Ishikawa (cell line): ENCODE results near the gene NDRG4.

Source experiments
- CEBPB ChIP-seq: IDR thresholded peaks from 2 replicates; pipeline ENCODE4 v1.6.1; 2012
- CREB1 ChIP-seq: IDR thresholded peaks from 2 replicates; pipeline ENCODE4 v1.6.1; 2012; ENCODE audit warnings: low read depth
- EGR1 ChIP-seq: IDR thresholded peaks from 2 replicates; pipeline ENCODE4 v1.6.1; 2012
- EP300 ChIP-seq: IDR thresholded peaks from 2 replicates; pipeline ENCODE4 v1.6.1; 2012; ENCODE audit warnings: borderline replicate concordance
- FOXM1 ChIP-seq: IDR thresholded peaks from 2 replicates; pipeline ENCODE4 v1.6.1; 2012; ENCODE audit warnings: low read depth, borderline replicate concordance
- MAX ChIP-seq: IDR thresholded peaks from 2 replicates; pipeline ENCODE4 v1.6.1; 2012
- NFIC ChIP-seq: IDR thresholded peaks from 2 replicates; pipeline ENCODE4 v1.6.1; 2012
- RAD21 ChIP-seq: IDR thresholded peaks from 2 replicates; pipeline ENCODE4 v1.6.1; 2012; ENCODE audit warnings: low read depth
- REST ChIP-seq: IDR thresholded peaks from 2 replicates; pipeline ENCODE4 v1.6.1; 2012; ENCODE audit warnings: low read depth, mild to moderate bottlenecking
- TAF1 ChIP-seq: IDR thresholded peaks from 2 replicates; pipeline ENCODE4 v1.6.1; 2012; ENCODE audit warnings: low read depth, mild to moderate bottlenecking
- TCF12 ChIP-seq: IDR thresholded peaks from 2 replicates; pipeline ENCODE4 v1.6.1; 2012; ENCODE audit warnings: low read depth
- TEAD4 ChIP-seq: IDR thresholded peaks from 2 replicates; pipeline ENCODE4 v1.6.1; 2012
- USF1 ChIP-seq: IDR thresholded peaks from 2 replicates; pipeline ENCODE4 v1.6.1; 2012
- YY1 ChIP-seq: IDR thresholded peaks from 2 replicates; pipeline ENCODE4 v1.6.1; 2012; ENCODE audit warnings: low read depth
- ZBTB7A ChIP-seq: IDR thresholded peaks from 2 replicates; pipeline ENCODE4 v1.6.1; 2012; ENCODE audit warnings: low read depth

The NDRG4 gene

GRCh38 chr16:58481226-58481869 is 18.6 kb upstream of the NDRG4 start:
- TF ChIP-seq CEBPB (no peak), USF1 (no peak), NFIC (no peak), YY1 (no peak), TEAD4 (no peak), CREB1 (no peak), RAD21 (no peak)

GRCh38 chr16:58481931-58482330 is 18.0 kb upstream of the NDRG4 start:
- no peak for TF ChIP-seq EGR1
- no peak for TF ChIP-seq MAX
- no peak for TF ChIP-seq CREB1
- TF ChIP-seq YY1: no peak
- no peak for TF ChIP-seq TCF12
- TF ChIP-seq TEAD4: no peak
- TF ChIP-seq REST: no peak
- TF ChIP-seq USF1: no peak
- no peak for TF ChIP-seq FOXM1
- no peak for TF ChIP-seq NFIC
- no peak for TF ChIP-seq ZBTB7A
- no peak for TF ChIP-seq CEBPB
- no peak for TF ChIP-seq EP300
- no peak for TF ChIP-seq TAF1
- TF ChIP-seq RAD21: no peak

- no peak for TF ChIP-seq REST
These were observed 14.6 kb upstream of the NDRG4 start for GRCh38 chr16:58485184-58485887.

- TF ChIP-seq RAD21: peak; percentile 93
- peak; percentile 55 for TF ChIP-seq MAX
- no peak for TF ChIP-seq YY1
- no peak for TF ChIP-seq CEBPB
- TF ChIP-seq TEAD4: no peak
- no peak for TF ChIP-seq TAF1
- TF ChIP-seq FOXM1: no peak
These were observed 12.2 kb upstream of the NDRG4 start for GRCh38 chr16:58487566-58488351.

- TF ChIP-seq CEBPB (no peak), TCF12 (no peak), FOXM1 (no peak), EP300 (no peak)
These were observed 11.4 kb upstream of the NDRG4 start for GRCh38 chr16:58488531-58488930.

GRCh38 chr16:58490065-58490464 is 9.9 kb upstream of the NDRG4 start:
- TF ChIP-seq CREB1 (no peak), CEBPB (no peak), FOXM1 (no peak)
